HEK293 (cell line): ENCODE results near the gene WDSUB1.

Experiments
- CTCF ChIA-PET: fragments of 350-600 bp; formaldehyde crosslinking; extraction: SDS; loops from one replicate; lab custom pipeline; 2021; ENCODE audit warnings: antibody characterized with exemption; lab: Yijun Ruan, JAX
- POLR2A ChIA-PET: fragments of 300-600 bp; formaldehyde crosslinking; extraction: SDS; loops from one replicate; lab custom pipeline; 2020; ENCODE audit warnings: antibody characterized with exemption, inconsistent platforms; lab: Yijun Ruan, JAX
- H3K27ac ChIP-seq: fragments of 200-500 bp; sonication (Bioruptor generic); 2 replicates; pipeline ENCODE4 v1.5.1; 2014; ENCODE audit warnings: low read depth, low read length, control low read depth, inconsistent platforms; ENCODE audit errors: extremely low read depth
- H3K36me3 ChIP-seq, 2 experiments: fragments of 200-500 bp in 1 of 2; sonication (Bioruptor generic) in 1 of 2; 1 replicate in 1 of 2; 2 replicates in 1 of 2; pipeline ENCODE4 v1.5.1; 2014 to 2017; ENCODE audit warnings: inconsistent platforms in 2 of 2, low read length in 2 of 2; ENCODE audit not compliant: control insufficient read depth in 2 of 2, insufficient read depth in 1 of 2
- H3K4me1 ChIP-seq: fragments of 200-500 bp; sonication (Bioruptor generic); 2 replicates; pipeline ENCODE4 v1.5.1; 2014; ENCODE audit warnings: mild to moderate bottlenecking, low read length, inconsistent platforms; ENCODE audit not compliant: control insufficient read depth, insufficient read depth
- H3K4me3 ChIP-seq: 2 replicates; pipeline ENCODE4 v1.5.1; 2011; ENCODE audit warnings: low read depth, mild to moderate bottlenecking, control low read depth, low read length, moderate library complexity
- H3K9me3 ChIP-seq: fragments of 200-500 bp; sonication (Bioruptor generic); 2 replicates; pipeline ENCODE4 v1.5.1; 2014; ENCODE audit warnings: low read depth, low read length, inconsistent platforms; ENCODE audit not compliant: control insufficient read depth, insufficient read depth
- GFI1B ChIP-seq: fragments of 450-650 bp; formaldehyde crosslinking; IDR thresholded peaks from 2 replicates; pipeline ENCODE4 v1.5.1; 2016; ENCODE audit warnings: missing biosample characterization, missing genetic modification characterization
- KLF10 ChIP-seq: fragments of 450-650 bp; IDR thresholded peaks from 2 replicates; pipeline ENCODE4 v1.5.1; 2018; ENCODE audit warnings: missing biosample characterization, mild to moderate bottlenecking, missing genetic modification characterization
- SALL2 ChIP-seq: fragments of 450-650 bp; formaldehyde crosslinking; IDR thresholded peaks from 2 replicates; pipeline ENCODE4 v1.5.0; 2017; ENCODE audit warnings: missing biosample characterization, mild to moderate bottlenecking, missing genetic modification characterization, borderline replicate concordance
- ZBTB21 ChIP-seq: fragments of 450-650 bp; formaldehyde crosslinking; IDR thresholded peaks from 2 replicates; pipeline ENCODE4 v1.5.1; 2017; ENCODE audit warnings: missing biosample characterization, missing genetic modification characterization
- ZNF138 ChIP-seq: fragments of 450-650 bp; formaldehyde crosslinking; IDR thresholded peaks from 2 replicates; pipeline ENCODE4 v1.5.1; 2016; ENCODE audit warnings: missing biosample characterization, missing genetic modification characterization, borderline replicate concordance
- ZNF169 ChIP-seq: fragments of 450-650 bp; formaldehyde crosslinking; IDR thresholded peaks from 2 replicates; pipeline ENCODE4 v1.5.1; 2016; ENCODE audit warnings: missing biosample characterization, missing genetic modification characterization
- ZNF19 ChIP-seq: fragments of 450-650 bp; formaldehyde crosslinking; IDR thresholded peaks from 2 replicates; pipeline ENCODE4; 2016; ENCODE audit warnings: missing biosample characterization, missing genetic modification characterization, low read depth
- ZNF302 ChIP-seq: fragments of 450-650 bp; formaldehyde crosslinking; IDR thresholded peaks from 2 replicates; pipeline ENCODE4 v1.5.1; 2016; ENCODE audit warnings: missing biosample characterization, missing genetic modification characterization, low read depth
- ZNF473 ChIP-seq: fragments of 450-650 bp; formaldehyde crosslinking; IDR thresholded peaks from 2 replicates; pipeline ENCODE4 v1.5.1; 2017; ENCODE audit warnings: missing biosample characterization, missing genetic modification characterization
- ZNF510 ChIP-seq: fragments of 450-650 bp; formaldehyde crosslinking; IDR thresholded peaks from 2 replicates; pipeline ENCODE4 v1.5.1; 2018; ENCODE audit warnings: mild to moderate bottlenecking, missing genetic modification characterization, missing biosample characterization; ENCODE audit not compliant: insufficient replicate concordance
- ZNF549 ChIP-seq: fragments of 450-650 bp; IDR thresholded peaks from 2 replicates; pipeline ENCODE4 v1.5.1; 2018; ENCODE audit warnings: missing biosample characterization, missing genetic modification characterization, mild to moderate bottlenecking, inconsistent platforms, moderate library complexity
- ZNF571 ChIP-seq: fragments of 450-650 bp; formaldehyde crosslinking; IDR thresholded peaks from 2 replicates; pipeline ENCODE4 v1.5.0; 2017; ENCODE audit warnings: missing biosample characterization, missing genetic modification characterization
- ZNF670 ChIP-seq: fragments of 450-650 bp; formaldehyde crosslinking; IDR thresholded peaks from 2 replicates; pipeline ENCODE4 v1.5.1; 2016; ENCODE audit warnings: missing biosample characterization, missing genetic modification characterization, low read depth
- TF ChIP-seq, protein P1 (sequence below): fragments of 450-650 bp; formaldehyde crosslinking; IDR thresholded peaks from 2 replicates; pipeline ENCODE4 v1.5.1; 2016; ENCODE audit warnings: missing biosample characterization, missing genetic modification characterization, borderline replicate concordance
- TF ChIP-seq, protein P2 (sequence below): fragments of 450-650 bp; formaldehyde crosslinking; IDR thresholded peaks from 2 replicates; pipeline ENCODE4 v1.5.1; 2016; ENCODE audit warnings: missing biosample characterization, missing genetic modification characterization
- TF ChIP-seq, protein P3 (sequence below): fragments of 450-650 bp; formaldehyde crosslinking; IDR thresholded peaks from 2 replicates; pipeline ENCODE4 v1.5.1; 2016; ENCODE audit warnings: missing biosample characterization, missing genetic modification characterization
- TF ChIP-seq, protein P4 (sequence below): fragments of 450-650 bp; formaldehyde crosslinking; optimal IDR thresholded peaks from 2 replicates; pipeline ENCODE3; 2016; ENCODE audit warnings: missing biosample characterization, mild to moderate bottlenecking, missing genetic modification characterization

Gene WDSUB1

DNA sequence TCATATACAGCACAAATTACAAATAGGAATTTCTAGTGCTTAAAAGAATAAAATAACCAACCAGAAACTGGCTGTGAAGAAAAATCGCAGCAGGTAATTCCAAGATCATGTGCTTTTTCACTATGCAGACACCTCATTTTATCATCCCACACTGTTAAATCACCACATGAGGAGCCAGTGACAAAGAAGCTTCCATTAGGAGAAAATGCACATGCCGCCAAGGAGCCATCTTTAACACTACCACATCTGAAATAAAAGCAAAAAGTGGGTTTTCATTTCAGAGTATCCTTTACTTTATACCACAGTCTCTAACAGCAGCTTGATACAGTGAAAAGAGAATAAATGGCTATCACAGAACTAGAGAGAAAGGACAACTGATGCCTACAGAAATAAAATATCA is 6.8 kb downstream of the WDSUB1 start:
- Histone ChIP-seq H3K9me3 (no peaks in the 10 kb centered on the region), H3K36me3 (peaks cover 0 to 23% of the 10 kb centered on the region in 2 experiments; a peak in 2 of 3 replicates), H3K4me3 (no peak overlapping the region), H3K27ac (no peak overlapping the region), H3K4me1 (no peaks in the 10 kb centered on the region)
- TF ChIP-seq ZNF473 (no peak), ZNF138 (tag by site-specific recombination) (no peak), ZBTB21 (tag by site-specific recombination) (no peak), GFI1B (tag by site-specific recombination) (no peak), ZNF302 (no peak), ZNF19 (tag by site-specific recombination) (no peak), ZNF571 (no peak), KLF10 (tag by site-specific recombination) (no peak)
- TF ChIP-seq, protein P1, sequence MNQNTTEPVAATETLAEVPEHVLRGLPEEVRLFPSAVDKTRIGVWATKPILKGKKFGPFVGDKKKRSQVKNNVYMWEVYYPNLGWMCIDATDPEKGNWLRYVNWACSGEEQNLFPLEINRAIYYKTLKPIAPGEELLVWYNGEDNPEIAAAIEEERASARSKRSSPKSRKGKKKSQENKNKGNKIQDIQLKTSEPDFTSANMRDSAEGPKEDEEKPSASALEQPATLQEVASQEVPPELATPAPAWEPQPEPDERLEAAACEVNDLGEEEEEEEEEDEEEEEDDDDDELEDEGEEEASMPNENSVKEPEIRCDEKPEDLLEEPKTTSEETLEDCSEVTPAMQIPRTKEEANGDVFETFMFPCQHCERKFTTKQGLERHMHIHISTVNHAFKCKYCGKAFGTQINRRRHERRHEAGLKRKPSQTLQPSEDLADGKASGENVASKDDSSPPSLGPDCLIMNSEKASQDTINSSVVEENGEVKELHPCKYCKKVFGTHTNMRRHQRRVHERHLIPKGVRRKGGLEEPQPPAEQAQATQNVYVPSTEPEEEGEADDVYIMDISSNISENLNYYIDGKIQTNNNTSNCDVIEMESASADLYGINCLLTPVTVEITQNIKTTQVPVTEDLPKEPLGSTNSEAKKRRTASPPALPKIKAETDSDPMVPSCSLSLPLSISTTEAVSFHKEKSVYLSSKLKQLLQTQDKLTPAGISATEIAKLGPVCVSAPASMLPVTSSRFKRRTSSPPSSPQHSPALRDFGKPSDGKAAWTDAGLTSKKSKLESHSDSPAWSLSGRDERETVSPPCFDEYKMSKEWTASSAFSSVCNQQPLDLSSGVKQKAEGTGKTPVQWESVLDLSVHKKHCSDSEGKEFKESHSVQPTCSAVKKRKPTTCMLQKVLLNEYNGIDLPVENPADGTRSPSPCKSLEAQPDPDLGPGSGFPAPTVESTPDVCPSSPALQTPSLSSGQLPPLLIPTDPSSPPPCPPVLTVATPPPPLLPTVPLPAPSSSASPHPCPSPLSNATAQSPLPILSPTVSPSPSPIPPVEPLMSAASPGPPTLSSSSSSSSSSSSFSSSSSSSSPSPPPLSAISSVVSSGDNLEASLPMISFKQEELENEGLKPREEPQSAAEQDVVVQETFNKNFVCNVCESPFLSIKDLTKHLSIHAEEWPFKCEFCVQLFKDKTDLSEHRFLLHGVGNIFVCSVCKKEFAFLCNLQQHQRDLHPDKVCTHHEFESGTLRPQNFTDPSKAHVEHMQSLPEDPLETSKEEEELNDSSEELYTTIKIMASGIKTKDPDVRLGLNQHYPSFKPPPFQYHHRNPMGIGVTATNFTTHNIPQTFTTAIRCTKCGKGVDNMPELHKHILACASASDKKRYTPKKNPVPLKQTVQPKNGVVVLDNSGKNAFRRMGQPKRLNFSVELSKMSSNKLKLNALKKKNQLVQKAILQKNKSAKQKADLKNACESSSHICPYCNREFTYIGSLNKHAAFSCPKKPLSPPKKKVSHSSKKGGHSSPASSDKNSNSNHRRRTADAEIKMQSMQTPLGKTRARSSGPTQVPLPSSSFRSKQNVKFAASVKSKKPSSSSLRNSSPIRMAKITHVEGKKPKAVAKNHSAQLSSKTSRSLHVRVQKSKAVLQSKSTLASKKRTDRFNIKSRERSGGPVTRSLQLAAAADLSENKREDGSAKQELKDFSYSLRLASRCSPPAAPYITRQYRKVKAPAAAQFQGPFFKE (tag by site-specific recombination) = no peak
- TF ChIP-seq, protein P2, sequence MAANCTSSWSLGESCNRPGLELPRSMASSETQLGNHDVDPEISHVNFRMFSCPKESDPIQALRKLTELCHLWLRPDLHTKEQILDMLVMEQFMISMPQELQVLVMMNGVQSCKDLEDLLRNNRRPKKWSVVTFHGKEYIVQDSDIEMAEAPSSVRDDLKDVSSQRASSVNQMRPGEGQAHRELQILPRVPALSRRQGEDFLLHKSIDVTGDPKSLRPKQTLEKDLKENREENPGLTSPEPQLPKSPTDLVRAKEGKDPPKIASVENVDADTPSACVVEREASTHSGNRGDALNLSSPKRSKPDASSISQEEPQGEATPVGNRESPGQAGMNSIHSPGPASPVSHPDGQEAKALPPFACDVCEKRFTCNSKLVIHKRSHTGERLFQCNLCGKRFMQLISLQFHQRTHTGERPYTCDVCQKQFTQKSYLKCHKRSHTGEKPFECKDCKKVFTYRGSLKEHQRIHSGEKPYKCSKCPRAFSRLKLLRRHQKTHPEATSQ (tag by site-specific recombination) = no peak
- ChIA-PET POLR2A (no interaction called here), CTCF (no interaction called here)

DNA sequence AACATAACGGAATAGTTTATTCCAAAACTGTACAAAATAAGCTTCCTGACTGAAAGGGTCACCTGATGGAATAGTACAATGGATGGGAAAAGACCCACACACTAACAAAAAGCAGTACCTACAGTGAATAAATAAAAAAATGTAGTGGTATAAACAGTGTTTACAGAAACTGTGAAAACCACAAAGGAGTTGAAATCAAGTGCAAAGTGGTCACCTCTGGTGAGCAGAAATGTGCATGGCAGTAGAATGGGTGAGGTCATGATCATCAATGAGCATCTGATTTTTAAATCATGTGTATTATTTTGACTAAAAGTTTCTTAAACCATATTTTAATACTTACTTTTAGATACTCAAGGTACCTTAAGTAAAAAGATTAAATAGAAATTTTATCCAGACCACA is 11.4 kb downstream of the WDSUB1 start:
- POLR2A ChIA-PET = no interaction called here

More for the DNA sequence above, 11.4 kb downstream of the WDSUB1 start:
- CTCF ChIA-PET = no interaction called here
- H3K4me3 ChIP-seq = no peak overlapping the region
- TF ChIP-seq ZNF549 (tag by site-specific recombination) = no peak
- no peak for TF ChIP-seq ZNF510 (tag by site-specific recombination)
- no peak for TF ChIP-seq ZNF138 (tag by site-specific recombination)
- TF ChIP-seq, protein P3, sequence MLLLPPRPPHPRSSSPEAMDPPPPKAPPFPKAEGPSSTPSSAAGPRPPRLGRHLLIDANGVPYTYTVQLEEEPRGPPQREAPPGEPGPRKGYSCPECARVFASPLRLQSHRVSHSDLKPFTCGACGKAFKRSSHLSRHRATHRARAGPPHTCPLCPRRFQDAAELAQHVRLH (tag by site-specific recombination) = no peak
- TF ChIP-seq, protein P4, sequence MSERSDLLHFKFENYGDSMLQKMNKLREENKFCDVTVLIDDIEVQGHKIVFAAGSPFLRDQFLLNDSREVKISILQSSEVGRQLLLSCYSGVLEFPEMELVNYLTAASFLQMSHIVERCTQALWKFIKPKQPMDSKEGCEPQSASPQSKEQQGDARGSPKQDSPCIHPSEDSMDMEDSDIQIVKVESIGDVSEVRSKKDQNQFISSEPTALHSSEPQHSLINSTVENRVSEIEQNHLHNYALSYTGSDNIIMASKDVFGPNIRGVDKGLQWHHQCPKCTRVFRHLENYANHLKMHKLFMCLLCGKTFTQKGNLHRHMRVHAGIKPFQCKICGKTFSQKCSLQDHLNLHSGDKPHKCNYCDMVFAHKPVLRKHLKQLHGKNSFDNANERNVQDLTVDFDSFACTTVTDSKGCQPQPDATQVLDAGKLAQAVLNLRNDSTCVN (tag by site-specific recombination) = no peak
- TF ChIP-seq, protein P1 (tag by site-specific recombination) = no peak
- no peak for TF ChIP-seq ZNF169
- TF ChIP-seq ZNF670 (tag by site-specific recombination) = no peak
- TF ChIP-seq SALL2 (tag by site-specific recombination) = no peak
- TF ChIP-seq, all 188 proteins: peak for 0
- H3K36me3 ChIP-seq = peaks cover 0 to 20% of the 10 kb centered on the region in 2 experiments; a peak in 1 of 3 replicates
- no peaks in the 10 kb centered on the region for H3K9me3 ChIP-seq
- no peaks in the 10 kb centered on the region; the same call in none of the 2 replicates for H3K4me1 ChIP-seq
- no peak overlapping the region for H3K27ac ChIP-seq
